Measurements from ENCODE around the gene CCNG1.
A peak's percentile ranks its signal among the peaks of the same experiment; 100 is the strongest.

DNA sequence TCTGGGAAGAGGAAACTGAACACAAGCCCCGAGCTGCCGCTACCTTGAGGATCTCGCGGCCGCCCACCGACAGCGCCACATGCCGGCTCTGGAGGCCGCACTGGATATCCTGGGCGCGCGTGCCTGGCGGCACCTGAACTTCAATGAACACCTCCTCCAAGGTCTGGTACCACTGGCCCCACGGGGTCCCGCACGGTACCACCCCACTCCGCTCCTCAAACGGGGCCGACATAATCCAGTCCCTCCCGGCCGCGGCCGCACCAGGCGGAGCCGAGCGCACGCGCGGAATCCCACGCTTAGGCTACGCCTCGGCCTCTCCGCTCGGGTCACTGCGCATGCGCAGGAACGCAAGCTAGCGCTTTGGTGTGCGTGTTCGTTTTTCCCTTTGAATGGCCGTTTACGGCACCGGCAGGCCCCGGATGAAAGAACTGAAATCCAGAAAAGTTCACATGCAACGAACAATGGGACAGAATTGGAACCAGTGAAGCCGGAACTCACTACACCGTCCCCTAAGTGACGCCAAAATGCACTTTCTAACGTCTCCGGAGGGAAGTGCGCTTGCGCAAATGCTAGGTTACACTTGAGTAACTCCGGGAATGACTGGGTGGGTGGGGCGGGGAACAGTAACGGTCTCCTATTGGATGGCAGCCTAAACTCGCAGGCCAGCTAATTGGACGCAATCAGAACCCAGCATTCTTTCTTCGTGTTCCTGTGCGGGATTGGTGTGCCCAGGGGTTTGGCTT lies 22.6 kb downstream of the CCNG1 start, which contains the start of gene NUDCD2:
- peak; percentile 65 to 86 (median 74) for TF ChIP-seq POLR2A (IDR thresholded peaks at IDR 0.05)
- TF ChIP-seq, protein P1, sequence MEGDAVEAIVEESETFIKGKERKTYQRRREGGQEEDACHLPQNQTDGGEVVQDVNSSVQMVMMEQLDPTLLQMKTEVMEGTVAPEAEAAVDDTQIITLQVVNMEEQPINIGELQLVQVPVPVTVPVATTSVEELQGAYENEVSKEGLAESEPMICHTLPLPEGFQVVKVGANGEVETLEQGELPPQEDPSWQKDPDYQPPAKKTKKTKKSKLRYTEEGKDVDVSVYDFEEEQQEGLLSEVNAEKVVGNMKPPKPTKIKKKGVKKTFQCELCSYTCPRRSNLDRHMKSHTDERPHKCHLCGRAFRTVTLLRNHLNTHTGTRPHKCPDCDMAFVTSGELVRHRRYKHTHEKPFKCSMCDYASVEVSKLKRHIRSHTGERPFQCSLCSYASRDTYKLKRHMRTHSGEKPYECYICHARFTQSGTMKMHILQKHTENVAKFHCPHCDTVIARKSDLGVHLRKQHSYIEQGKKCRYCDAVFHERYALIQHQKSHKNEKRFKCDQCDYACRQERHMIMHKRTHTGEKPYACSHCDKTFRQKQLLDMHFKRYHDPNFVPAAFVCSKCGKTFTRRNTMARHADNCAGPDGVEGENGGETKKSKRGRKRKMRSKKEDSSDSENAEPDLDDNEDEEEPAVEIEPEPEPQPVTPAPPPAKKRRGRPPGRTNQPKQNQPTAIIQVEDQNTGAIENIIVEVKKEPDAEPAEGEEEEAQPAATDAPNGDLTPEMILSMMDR (IDR thresholded peaks at IDR 0.05 in 8 of 11, conservative IDR thresholded peaks at IDR 0.05 in 3 of 11) = peak in 6 of 11 experiments; percentile 18 to 41 (median 26)

Measured in spleen (tissue), 7 donors.